ENCODE measurements around the gene ERICH4. TPM values are rescaled to one million over a fixed set of nuclear protein-coding genes. Genes with fewer than 3 reads are reported as not detected.
A peak's percentile ranks its signal among the peaks of the same experiment; 100 is the strongest.

The ERICH4 gene
- polyA plus RNA-seq, 2 of the 4 experiments (the other 2 are of a cell fraction), result 0.26 TPM; not detected in 1

DNA sequence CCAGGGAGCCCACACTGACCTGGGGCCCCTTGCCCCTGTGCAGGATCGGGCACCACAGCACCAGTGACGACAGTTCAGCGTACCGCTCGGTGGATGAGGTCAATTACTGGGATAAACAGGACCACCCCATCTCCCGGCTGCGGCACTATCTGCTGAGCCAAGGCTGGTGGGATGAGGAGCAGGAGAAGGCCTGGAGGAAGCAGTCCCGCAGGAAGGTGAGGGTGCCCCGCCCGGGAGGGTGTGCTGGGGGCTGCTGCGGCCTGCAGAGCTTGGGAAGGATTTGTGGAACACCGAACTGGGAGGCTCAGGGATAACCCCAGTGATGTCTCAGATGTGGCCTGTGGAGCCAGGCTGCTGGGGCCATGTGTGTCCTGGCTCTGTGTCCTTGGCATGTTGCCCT is 20.0 kb upstream of the ERICH4 start:
- FAIRE-seq (no peak), ATAC-seq (no peak), DNase-seq (ENCODE audit: low read depth in 1 of 2, low spot score in 1 of 2) (no peak)
- TF ChIP-seq, protein P1, sequence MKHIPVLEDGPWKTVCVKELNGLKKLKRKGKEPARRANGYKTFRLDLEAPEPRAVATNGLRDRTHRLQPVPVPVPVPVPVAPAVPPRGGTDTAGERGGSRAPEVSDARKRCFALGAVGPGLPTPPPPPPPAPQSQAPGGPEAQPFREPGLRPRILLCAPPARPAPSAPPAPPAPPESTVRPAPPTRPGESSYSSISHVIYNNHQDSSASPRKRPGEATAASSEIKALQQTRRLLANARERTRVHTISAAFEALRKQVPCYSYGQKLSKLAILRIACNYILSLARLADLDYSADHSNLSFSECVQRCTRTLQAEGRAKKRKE (CRISPR knock-in tag; IDR thresholded peaks at IDR 0.05; ENCODE audit: low read depth), result no peak
- TF ChIP-seq, protein P2, sequence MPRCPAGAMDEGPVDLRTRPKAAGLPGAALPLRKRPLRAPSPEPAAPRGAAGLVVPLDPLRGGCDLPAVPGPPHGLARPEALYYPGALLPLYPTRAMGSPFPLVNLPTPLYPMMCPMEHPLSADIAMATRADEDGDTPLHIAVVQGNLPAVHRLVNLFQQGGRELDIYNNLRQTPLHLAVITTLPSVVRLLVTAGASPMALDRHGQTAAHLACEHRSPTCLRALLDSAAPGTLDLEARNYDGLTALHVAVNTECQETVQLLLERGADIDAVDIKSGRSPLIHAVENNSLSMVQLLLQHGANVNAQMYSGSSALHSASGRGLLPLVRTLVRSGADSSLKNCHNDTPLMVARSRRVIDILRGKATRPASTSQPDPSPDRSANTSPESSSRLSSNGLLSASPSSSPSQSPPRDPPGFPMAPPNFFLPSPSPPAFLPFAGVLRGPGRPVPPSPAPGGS (IDR thresholded peaks at IDR 0.05), result no peak
- TF ChIP-seq KDM1A (IDR thresholded peaks at IDR 0.05; ENCODE audit: low read depth) (no peak), FOXS1 (CRISPR knock-in tag; IDR thresholded peaks at IDR 0.05) (no peak)
- CTCF ChIA-PET, result interaction anchor here (0.6 to 3.8 kb wide), 8 partner anchors 9 to 413 kb away, joined by 3 to 13 read pairs (median 4); no protein-coding TSS in a partner anchor
- Histone ChIP-seq H3K4me3 (no peak overlapping the region), H3K9me3 (no peaks in the 10 kb centered on the region), H3K4me2 (no peak overlapping the region), H3K27ac (no peak overlapping the region), H3K4me1 (no peaks in the 10 kb centered on the region)
- POLR2A ChIA-PET, result interaction anchor here (1.9 kb wide), 1 partner anchor 17 kb away, joined by 12 read pairs; the partner anchor contains the start of gene DMAC2
- WGBS (ENCODE audit: missing lambda C conversion rate), result 96% methylated on average over 11 of the region's 12 CpGs

DNA sequence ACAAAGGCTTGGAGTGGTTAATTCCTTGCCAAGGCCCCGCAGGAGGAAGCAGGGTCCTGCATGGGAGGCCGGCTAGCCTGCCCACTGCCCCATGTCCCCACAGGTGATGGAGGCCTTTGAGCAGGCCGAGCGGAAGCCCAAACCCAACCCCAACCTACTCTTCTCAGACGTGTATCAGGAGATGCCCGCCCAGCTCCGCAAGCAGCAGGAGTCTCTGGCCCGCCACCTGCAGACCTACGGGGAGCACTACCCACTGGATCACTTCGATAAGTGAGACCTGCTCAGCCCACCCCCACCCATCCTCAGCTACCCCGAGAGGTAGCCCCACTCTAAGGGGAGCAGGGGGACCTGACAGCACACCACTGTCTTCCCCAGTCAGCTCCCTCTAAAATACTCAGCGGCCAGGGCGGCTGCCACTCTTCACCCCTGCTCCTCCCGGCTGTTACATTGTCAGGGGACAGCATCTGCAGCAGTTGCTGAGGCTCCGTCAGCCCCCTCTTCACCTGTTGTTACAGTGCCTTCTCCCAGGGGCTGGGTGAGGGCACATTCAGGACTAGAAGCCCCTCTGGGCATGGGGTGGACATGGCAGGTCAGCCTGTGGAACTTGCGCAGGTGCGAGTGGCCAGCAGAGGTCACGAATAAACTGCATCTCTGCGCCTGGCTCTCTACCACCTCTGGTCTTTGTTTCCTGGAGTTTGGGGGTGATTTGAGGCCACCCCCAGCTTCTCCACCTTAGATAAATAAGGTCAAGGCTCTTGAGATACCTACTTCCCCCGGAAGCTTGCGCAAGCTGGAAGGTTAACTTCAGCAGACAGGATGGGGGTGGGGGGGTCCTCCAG is 18.4 kb upstream of the ERICH4 start:
- no peak for ATAC-seq
- no peak for FAIRE-seq
- no peak for TF ChIP-seq MAFK (IDR thresholded peaks at IDR 0.05; ENCODE audit: partially characterized antibody)
- no peak for TF ChIP-seq RAD21 (conservative IDR thresholded peaks at IDR 0.05 in 1 of 2, IDR thresholded peaks at IDR 0.05 in 1 of 2)
- TF ChIP-seq ZC3H11A (IDR thresholded peaks at IDR 0.05), result no peak
- TF ChIP-seq TFCP2L1 (CRISPR knock-in tag; IDR thresholded peaks at IDR 0.05), result no peak
- peak in 1 of 2 experiments; percentile 57; a peak in 2 of 4 replicates for TF ChIP-seq CEBPB (IDR thresholded peaks at IDR 0.05)
- TF ChIP-seq ZSCAN20 (CRISPR knock-in tag; IDR thresholded peaks at IDR 0.05), result no peak

DNA sequence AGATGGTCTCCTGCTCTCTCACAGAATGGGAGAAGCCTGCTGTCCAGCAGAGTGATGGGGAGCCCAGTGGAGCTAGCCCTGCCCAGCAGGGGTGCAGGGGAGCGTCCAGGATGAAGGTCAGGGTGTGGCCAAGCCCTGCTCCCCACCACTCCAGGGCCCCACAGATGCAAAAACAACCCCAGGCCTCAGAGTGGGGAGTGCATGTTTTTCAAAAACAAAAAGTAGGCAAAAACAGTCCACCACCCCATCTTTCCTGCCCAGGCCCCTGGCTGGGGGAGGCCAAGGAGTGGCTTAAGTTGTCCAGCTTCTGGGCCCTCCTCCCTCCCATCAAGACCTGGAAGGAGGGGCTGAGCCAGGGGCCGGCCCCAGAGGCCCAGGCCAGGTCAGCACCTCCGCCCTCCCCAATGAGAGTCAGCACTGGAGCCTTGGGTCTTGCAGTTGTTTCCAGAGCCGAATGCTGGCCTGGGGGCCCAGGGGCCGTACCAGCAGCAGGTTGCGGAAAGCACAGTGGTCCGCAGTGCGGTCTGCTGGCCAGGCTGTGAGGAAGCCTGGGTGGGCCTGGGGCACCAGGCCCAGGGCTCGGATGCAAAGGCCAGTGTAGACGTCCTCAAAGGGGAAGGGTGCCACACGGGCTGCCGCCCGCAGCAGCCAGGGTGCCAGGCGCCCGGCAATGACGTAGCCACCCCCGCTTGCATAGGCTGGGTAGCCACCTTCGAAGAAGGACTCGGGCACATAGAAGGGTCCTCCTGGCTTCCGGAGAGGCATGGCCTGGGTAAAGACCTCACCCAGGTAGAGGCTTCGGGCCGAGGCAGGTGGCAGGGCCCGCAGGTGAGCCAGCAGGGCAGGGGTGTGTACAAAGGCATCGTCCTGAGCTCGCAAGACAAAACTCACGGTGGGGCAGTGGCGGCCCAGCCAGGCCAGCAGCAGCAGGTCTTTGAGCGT is 17.5 kb upstream of the ERICH4 start:
- no peak for FAIRE-seq

More for the DNA sequence above, 18.4 kb upstream of the ERICH4 start:
- CTCF ChIA-PET, result interaction anchor here (0.6 to 3.8 kb wide), 14 partner anchors 8 to 411 kb away, joined by 3 to 13 read pairs (median 4); partner anchors contain the start of gene DMAC2
- no peaks in the 10 kb centered on the region for H3K4me1 ChIP-seq
- H3K4me2 ChIP-seq, result no peak overlapping the region
- no peak overlapping the region for H3K27ac ChIP-seq
- H3K4me3 ChIP-seq, result no peak overlapping the region
- DNase-seq (ENCODE audit: low read depth in 1 of 2, low spot score in 1 of 2), result no peak
- WGBS (ENCODE audit: missing lambda C conversion rate), result 86% methylated on average over 21 of the region's 21 CpGs
- POLR2A ChIA-PET, result interaction anchor here (1.2 to 1.9 kb wide), 2 partner anchors 15 to 60 kb away, joined by 6 to 12 read pairs; partner anchors contain the start of gene DMAC2
- H3K9me3 ChIP-seq, result no peaks in the 10 kb centered on the region

More for the DNA sequence above, 17.5 kb upstream of the ERICH4 start:
- TF ChIP-seq ZFP36 (IDR thresholded peaks at IDR 0.05; ENCODE audit: borderline replicate concordance, partially characterized antibody) (no peak), POLR2A (IDR thresholded peaks at IDR 0.05; ENCODE audit: low read length) (no peak), RFX5 (IDR thresholded peaks at IDR 0.05) (no peak), EHF (CRISPR knock-in tag; IDR thresholded peaks at IDR 0.05) (no peak), CHD4 (IDR thresholded peaks at IDR 0.05; ENCODE audit: borderline replicate concordance) (no peak)
- 93% methylated on average over 28 of the region's 28 CpGs for WGBS (ENCODE audit: missing lambda C conversion rate)
- CTCF ChIA-PET, result interaction anchor here (0.6 to 3.8 kb wide), 9 partner anchors 8 to 145 kb away, joined by 3 to 13 read pairs (median 5); partner anchors contain the start of gene DMAC2
- no peak for ATAC-seq
- DNase-seq (ENCODE audit: low read depth in 1 of 2, low spot score in 1 of 2), result no peak
- Histone ChIP-seq H3K4me2 (no peak overlapping the region), H3K4me1 (no peaks in the 10 kb centered on the region), H3K4me3 (no peak overlapping the region), H3K27ac (no peak overlapping the region), H3K9me3 (no peaks in the 10 kb centered on the region)
- POLR2A ChIA-PET, result interaction anchor here (1.2 to 1.9 kb wide), 2 partner anchors 14 to 61 kb away, joined by 6 to 8 read pairs; partner anchors contain the start of gene DMAC2
